T1000 (cell line): Measurements from ENCODE around the gene METTL18.

Experiments
- DNase-seq: peaks from one replicate; lab custom pipeline; 2025; ENCODE audit warnings: mixed read lengths; lab: John Stamatoyannopoulos, UW

METTL18 gene

GRCh38 chr1:169785267-169785666 is 9.4 kb downstream of the METTL18 start:
- no peak for DNase-seq

GRCh38 chr1:169784102-169784501 is 10.6 kb downstream of the METTL18 start:
- DNase-seq, result no peak

GRCh38 chr1:169782596-169782995 is 12.1 kb downstream of the METTL18 start:
- DNase-seq, result no peak

- no peak for DNase-seq
These were observed 14.7 kb downstream of the METTL18 start for GRCh38 chr1:169779970-169780369.

- DNase-seq, result no peak
These were observed 15.6 kb downstream of the METTL18 start for GRCh38 chr1:169779150-169779549.

GRCh38 chr1:169776440-169776839 is 18.3 kb downstream of the METTL18 start:
- no peak for DNase-seq

GRCh38 chr1:169768161-169768560 is 26.5 kb downstream of the METTL18 start:
- no peak for DNase-seq

- DNase-seq, result no peak
These were observed 29.0 kb downstream of the METTL18 start for GRCh38 chr1:169765580-169766331.

GRCh38 chr1:169764919-169765318 is 29.8 kb downstream of the METTL18 start:
- DNase-seq, result no peak

GRCh38 chr1:169762699-169763098 is 32.0 kb downstream of the METTL18 start:
- no peak for DNase-seq

GRCh38 chr1:169759038-169759437 is 35.7 kb downstream of the METTL18 start:
- no peak for DNase-seq

- no peak for DNase-seq
These were observed 41.2 kb downstream of the METTL18 start for GRCh38 chr1:169753549-169753948.

- no peak for DNase-seq
These were observed 44.7 kb downstream of the METTL18 start for GRCh38 chr1:169750041-169750440.

- DNase-seq, result no peak
These were observed 48.2 kb downstream of the METTL18 start for GRCh38 chr1:169746550-169746949.

GRCh38 chr1:169745015-169745861 is 49.5 kb downstream of the METTL18 start:
- no peak for DNase-seq
